NCI-H526 treated with DMSO at 0.1 percent for 48 hours (cell line): ENCODE measurements around the gene MIEF2.
"Not testable (repeated sequence)": the region's sequence is repeated elsewhere in the genome, so short reads cannot be mapped to it uniquely, and the experiment has no call there.

Experiments
- DNase-seq: peaks from one replicate; lab custom pipeline; 2025; lab: John Stamatoyannopoulos, UW

MIEF2 gene, protein sequence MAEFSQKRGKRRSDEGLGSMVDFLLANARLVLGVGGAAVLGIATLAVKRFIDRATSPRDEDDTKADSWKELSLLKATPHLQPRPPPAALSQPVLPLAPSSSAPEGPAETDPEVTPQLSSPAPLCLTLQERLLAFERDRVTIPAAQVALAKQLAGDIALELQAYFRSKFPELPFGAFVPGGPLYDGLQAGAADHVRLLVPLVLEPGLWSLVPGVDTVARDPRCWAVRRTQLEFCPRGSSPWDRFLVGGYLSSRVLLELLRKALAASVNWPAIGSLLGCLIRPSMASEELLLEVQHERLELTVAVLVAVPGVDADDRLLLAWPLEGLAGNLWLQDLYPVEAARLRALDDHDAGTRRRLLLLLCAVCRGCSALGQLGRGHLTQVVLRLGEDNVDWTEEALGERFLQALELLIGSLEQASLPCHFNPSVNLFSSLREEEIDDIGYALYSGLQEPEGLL

DNA sequence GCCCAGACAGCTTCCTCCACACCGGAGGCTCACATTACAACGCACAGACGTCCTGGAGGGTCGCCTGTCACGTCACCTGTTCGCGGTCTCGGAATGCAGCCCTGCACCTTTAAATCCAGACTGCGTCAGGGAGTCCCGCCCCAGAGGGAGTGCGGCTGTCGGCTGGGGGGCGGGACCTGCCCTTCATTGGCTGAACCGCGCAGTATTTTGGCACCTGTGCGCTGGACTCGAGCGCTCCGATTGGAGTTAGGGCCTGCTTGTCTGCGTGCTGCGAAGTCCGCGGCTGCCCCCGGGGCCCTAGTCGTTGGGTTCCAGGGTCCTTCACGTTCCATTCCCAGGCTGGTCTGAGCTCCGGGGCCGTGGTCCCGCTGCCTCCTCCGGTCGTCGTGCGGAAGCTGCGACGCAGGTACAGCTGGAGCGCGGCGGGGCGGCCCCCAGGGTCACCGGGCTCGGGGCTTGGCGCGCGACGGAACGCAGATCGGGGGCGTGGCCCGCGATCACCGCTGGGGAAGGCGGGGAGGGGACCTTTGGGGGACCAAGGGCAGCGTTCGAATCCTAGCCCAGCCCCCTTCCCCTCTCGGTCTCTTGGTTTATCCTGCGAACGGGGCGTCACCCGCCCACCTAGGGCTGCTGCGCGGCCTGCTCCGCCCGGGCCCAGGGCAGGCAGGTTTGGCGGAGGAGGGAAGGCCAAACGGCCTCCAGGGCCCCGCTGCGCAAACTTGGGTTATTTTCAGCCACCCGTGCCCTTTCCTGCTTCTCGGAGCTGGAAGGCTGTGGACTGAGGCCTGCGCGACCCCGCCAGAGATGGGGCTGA lies at the start of gene MIEF2:
Gene MIEF2, plus strand, starts transcription at position 331 of the 814 bp plus-strand sequence. CDS start 2,059 bp downstream, outside the sequence.
- DNase-seq, result peak; percentile 81

DNA sequence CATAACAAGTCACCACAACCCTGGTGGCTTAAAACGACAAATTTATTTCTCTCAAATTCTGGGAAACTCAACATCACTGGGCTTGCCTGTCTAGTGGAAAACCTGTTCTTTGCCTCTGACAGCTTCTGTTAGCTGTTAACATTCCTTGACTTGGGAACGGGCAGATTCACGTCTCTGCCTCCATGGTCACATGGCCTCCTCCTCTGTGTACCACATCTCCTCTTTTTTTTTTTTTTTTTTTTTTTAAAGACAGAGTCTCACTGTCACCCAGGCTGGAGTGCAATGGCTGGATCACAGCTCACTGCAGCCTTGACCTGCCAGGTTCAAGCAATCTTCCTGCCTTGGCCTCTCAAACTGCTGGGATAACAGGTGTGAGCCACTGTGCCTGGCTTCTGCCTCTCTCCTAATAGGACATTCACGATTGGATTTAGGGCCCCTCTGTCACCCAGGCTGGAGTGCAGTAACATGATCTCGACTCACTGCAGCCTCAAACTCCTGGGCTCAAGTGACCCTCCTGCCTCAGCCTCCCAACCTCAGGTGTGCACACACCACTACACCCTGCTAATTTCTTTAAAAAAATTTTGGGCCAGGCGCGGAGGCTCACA lies 46.7 kb upstream of the MIEF2 start:
- DNase-seq, result no peak

DNA sequence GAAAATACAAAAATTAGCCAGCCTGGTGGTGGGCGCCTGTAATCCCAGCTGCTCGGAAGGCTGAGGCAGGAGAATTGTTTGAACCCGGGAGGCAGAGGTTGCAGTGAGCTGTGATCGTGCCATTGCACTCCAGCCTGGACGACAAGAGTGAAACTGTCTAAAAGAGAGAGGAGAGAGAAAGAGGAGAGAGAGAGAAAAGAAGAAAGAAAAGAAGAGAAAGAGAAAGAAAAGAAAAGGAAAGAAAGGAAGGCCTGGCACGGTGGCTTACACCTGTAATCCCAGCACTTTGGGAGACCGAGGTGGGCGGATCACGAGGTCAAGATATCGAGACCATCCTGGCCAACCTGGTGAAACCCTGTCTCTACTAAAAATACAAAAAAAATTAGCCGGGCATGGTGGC lies 43.6 kb upstream of the MIEF2 start:
- not testable (repeated sequence) for DNase-seq

DNA sequence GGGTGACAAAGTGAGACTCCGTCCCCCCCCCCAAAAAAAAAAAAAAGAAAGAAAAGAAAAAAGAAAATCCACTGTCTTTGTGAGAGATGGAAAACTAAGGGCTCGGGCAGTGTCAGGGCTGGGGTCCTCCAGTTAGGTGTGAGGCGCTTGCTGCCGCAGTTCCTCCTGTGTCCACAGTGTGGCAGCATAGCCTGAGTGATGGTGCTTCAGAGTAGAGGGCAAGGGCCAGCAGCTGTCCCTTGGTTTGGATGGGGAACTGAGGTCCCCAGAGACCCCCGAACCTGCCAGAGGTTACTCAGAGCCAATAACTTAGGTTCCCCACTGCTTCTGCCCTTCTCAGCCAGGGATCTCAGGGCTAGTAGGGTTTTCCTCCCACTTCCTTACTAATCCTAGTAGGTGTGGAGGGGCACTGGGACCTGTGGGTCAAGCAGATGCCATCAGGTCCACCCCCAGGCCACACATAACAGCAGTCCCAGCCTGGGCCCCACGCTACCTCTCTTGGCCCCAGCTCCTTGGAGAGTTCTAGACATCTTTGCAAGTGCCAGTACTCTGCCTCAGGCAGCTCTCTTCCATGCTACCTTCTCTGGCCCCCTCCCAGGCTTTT lies 42.9 kb upstream of the MIEF2 start:
- no peak for DNase-seq

DNA sequence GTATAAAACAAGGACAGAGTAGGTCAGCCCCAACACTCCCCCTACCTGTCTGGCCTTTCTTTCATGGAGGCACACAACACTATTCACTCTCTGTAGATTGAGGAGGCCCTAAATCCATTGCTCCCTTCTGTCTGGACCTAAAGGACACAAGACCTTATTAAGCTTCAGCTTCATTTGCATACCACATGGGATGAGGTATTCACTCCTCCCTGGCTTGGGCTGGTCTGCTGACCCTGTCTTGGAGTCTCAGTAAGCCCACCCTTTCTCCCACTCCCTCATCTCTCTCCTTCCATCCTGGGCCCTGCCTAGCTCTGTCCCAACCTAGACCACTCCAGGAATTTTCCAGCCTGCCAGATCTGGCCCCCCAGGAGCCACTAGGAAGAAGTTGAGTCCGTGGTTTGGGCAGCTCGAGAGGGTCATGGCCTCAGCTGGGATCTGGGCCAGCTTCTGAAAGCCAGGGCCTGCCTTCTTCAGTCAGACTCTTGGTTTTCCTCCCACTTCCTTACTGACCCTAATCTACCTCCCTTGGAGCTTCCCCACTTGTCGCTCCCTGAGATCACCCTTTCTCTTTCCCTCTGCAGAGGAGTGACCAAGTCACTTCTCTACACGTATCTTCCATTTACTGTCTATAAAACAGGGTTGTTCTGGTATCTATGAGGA lies 41.6 kb upstream of the MIEF2 start:
- DNase-seq, result no peak

DNA sequence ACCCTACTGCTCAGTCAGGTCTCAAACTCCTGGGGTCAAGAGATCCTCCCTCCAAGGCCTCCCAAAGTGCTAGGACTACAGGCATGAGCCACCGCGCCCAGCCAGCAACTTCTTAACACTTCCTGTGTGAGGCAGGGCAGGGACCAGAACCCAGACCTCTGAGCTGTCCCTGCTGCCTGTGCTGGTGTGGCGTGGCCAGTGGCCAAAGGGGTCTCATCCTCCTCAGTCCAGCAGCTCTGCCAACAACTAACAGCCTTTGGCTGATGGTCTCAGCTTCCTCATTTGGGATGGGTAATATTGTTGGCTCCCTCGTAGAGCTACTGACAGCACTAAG lies 36.4 kb upstream of the MIEF2 start:
- no peak for DNase-seq

DNA sequence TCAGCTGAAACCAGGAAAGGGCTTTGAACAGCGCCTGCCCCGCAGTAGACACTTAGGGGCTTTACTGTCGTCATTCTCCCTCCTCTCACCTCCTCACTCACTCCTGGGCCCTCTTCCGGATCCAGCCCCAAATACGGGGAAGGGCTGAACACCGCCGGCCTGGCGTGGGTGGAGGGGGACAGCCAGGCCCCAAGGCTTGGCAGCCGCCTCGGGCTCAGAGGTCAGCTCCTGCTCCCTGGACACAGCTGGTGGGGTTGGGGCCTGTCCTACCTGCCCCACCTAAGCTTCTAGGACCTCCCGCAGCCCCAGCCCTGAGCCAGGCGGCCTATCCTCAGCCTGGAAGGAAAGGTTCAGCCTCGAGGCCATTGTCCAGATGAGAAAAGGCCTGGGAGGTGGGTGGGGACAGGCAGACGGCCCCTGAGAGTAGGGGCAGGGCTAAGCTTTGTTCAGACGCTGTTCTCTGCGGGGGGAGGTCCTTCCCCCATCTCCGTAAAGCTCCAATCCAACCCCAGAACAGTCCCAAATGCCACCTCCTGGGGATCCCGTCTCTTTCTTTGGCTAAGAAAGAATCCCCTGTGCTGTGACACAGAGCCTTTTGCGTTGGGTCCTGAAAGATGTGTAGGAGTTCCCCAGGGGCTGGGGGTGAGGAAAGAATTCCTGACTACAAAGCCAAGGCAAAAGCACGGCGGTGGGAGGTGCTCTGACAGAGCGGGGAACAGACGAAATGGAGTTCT lies 35.9 kb upstream of the MIEF2 start:
- no peak for DNase-seq

DNA sequence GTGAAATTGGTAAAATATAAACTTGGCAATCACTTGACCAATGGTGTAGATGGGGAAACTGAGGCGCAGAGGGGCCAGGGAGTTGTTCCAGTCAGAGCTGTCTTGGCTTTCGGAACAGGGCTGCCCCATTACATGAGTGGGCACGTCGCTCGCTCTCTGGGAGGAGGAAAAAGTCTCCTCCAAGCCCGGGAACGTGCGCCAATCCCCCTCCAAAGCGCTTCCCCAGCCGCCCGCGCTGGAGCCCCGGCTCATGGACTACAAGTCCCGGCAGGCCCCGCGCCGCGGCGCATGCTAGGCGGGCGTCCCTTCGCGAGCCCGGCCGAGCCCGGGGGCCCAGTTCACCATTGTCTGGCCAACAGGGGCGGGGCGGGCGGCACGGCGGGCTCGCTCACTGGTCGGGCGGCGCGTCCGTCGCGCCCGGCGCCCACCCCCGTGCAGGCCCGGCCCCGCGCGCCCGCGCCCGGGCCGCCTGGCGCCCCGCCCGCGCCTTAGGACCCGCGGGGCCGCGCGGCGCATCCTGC lies 35.3 kb upstream of the MIEF2 start, which contains the start of gene LLGL1:
Gene LLGL1, plus strand, starts transcription at position 515 of the 521 bp plus-strand sequence. CDS start 48 bp downstream, outside the sequence.
- peak; percentile 68 for DNase-seq

DNA sequence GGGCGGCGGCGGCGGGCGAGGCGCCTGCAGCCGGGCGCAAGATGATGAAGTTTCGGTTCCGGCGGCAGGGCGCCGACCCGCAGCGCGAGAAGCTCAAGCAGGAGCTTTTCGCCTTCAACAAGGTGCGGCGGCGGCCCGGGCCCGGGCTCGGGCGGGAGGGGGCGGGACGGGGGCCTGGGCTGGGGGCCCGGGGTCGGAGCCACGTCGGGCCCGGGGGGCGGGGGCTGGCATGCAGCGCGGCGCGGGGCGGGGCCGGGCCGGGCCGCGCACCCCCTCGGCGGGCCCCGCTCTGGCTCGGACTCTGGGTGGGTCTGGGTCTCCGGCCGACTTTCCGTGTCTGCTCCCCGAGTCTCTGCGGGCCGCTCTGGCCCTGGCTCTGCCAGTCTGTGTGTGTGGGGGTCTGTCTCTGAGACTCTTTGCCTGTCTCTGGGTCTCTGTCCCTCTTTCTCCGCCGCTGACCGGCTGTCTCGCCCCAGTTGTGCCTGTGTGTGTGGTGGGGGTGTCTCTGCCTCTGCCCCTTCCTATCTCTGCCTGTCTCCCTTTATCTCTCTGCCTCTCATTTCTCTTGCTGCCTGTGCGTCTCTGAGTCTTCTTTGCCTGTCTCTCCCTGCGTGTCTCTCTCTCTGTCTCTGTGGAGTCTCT lies 34.7 kb upstream of the MIEF2 start:
- DNase-seq, result no peak

DNA sequence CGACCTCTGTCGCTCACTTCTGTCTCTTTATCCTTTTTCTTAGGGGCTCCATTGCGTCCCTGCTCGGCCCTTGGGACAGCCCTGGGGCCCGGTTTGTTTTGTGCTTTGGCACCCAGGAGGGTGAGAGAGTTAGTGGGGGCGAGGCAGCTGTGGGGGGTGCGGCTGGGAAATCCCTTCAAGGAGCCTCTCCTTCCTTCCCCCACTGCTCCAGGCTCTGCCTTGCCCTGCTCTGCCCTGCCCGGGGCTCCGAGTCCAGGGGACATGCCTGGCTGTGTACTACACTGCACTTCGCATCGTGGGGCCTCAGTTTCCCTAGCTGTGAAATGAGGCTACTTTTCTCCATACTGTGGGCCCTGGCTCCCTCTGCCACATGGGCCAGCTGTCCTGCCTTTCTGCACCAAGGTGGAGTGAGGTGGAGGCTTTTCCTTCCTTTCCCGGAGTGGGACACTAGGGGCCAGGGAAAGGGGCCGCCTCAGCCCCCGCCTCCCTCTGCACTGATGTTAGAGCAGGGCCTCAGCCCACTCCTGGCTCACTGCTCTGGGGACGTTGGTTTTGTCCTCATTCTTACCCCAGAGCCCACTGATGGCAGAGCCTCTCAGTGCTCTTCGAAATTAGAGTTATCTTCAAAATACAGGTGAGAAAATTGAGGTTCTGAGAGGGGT lies 34.0 kb upstream of the MIEF2 start:
- no peak for DNase-seq

DNA sequence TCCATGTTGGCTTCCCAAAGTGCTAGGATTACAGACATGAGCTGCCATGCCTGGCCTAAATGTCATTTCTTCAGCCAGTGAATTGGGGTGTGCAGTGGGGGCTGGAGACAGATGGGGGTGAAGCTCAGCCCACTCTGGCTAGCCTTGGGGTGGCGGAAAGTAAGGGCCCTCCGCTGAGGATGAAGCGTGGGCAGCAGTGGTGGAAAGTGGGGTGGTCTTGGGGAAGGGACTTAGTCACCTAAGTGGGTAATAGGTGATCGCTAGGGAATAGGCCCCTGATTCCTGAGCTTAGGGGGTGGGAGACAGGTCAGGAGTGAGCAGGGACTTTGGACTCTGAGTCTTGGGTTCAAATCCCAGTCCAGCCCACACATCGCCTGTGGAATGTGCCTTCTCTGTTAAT lies 32.8 kb upstream of the MIEF2 start:
- no peak for DNase-seq

DNA sequence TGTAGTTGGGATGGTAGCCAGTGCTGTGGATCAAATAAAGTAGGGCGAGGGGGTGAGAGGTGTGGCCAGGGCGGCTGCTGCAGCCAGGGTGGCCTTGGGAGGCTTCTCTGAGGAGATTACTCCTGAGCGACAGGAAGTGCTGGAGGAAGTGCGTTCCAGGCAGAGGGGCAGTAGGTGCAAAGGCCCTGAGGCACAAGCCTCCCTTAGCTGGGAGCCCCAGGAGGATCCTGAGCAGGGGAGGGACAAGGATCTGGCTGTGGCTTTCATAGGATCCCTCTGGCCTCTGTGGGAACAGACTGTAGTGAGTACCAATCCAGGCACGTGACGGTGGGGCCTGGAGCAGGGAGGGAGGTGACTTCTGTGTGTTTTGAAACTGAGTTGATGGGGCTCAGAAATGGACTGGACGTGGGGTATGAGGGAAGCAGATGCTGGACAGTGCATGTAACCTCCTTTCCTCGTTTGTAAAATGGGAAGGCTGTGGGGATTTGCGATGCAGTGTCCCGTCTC lies 32.2 kb upstream of the MIEF2 start:
- DNase-seq, result no peak

DNA sequence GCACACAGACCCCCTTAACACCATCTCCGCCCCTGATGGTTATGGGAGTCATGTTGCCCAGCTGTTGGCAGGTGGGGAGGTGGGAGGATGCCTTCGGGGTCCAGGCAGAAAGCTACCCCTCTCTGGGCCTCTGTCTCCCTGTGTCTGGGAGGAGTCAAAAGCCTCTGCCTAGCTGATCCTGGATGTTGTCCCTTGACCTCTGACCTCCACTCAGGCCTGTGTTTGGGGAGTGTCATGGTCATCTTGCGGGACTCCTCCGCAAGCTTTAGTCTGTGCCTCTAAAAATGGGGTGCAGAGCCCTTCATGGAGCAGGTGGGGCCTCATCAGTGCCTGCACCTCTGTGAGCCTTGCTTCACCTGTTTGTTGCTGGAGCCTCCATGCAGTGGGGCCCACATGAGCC lies 31.2 kb upstream of the MIEF2 start:
- DNase-seq, result no peak

DNA sequence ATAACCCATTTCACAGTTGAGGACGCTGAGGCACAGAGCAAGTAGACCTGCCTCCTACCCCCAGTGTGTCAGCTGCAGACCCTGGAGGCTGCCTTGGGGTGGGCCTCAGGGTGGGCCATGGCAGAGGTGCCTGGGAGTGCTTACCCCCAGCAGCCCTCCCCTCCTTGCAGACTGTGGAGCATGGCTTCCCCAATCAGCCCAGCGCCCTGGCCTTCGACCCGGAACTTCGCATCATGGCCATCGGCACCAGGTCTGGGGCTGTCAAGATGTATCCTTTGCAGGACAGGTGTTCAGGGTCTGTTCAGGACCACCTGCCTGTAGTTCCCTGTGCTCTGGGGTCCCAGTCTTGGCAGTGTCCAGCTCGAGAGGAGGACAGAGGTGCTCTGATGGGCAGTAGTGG lies 30.7 kb upstream of the MIEF2 start:
- DNase-seq, result no peak

DNA sequence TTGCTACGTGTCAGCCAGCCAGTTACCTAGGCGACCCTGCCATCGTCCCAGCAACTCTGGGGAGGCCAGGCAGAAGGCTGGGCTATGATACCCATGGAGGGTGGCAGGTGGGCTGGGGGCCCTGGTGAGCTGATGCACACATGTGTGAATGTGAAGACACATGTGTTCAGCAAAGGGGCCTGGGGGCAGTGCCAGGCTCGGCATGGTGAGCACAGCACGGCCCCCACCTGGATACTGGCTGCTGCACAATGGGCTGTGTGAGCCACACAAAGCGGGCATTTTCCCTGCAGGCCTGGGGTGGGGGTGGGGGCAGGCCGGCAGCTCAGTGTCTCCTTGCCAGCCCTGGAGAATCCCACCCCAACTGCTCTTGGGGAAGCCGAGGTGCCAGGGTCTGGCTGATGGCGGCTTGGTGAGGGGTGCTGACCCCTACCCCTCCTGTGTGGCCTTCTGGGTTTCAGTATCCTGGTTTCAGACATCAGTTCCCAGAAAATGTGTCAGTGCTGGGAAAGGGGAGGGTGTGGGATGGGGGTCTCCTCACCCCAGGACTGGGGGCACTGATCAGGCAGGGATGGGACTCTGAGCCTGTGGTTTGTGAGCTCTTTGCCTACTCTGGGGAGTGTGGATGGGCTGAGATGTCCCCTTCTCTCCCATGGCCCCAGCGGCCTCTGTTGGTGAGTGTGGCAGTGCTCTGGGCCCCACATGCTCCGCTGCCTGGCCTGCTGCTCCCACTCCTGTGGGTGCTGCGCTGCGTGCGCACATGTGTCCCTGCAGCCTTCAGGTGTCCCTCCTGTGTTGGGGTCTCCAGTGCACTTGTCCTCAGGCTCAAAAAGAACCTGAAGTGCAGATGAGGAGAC lies 29.9 kb upstream of the MIEF2 start:
- DNase-seq, result no peak

DNA sequence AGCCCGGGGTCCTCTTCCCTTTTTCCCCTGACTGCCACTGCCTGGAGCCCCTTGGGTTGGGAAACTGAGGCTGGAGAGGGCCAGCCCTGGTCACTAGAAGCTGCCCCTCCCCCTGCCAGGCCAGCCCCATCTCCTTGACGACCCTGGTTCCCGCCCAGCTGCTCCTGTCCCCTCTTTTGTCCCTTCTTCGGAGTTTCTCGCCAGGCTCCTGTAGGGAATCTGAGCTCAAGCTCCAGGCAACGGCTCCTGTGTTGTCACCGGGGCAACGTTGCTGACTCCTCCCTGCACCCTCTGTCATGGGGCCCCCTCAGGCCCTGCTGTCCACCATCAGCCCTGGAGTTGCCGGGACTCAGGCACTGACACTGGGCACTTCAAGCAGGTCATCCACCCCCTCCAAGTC lies 29.3 kb upstream of the MIEF2 start:
- no peak for DNase-seq

DNA sequence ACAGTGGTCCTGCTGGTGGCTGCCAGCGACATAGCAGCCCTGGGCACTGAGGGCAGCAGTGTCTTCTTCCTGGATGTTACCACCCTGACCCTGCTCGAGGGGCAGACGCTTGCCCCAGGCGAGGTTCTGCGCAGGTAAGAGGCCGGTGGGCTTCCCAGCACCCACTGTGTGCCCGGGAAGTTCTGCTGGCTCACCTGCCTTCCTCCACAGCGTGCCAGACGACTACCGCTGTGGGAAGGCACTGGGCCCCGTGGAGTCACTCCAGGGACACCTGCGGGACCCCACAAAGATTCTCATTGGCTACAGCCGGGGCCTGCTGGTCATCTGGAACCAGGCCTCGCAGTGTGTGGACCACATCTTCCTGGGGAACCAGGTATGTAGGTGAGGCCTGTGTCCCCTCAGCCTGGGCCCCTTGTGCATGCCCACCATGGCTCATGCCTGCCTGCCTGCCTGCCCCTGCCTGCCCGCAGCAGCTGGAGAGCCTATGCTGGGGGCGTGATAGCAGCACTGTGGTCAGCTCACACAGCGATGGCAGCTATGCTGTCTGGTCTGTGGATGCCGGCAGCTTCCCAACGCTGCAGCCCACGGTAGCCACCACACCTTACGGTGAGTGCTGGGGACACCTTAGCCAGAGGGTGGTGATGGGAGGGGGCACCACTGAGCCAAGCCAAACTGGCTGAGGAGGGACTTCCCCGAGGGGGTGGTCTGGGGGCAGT lies 26.5 kb upstream of the MIEF2 start:
- DNase-seq, result no peak

DNA sequence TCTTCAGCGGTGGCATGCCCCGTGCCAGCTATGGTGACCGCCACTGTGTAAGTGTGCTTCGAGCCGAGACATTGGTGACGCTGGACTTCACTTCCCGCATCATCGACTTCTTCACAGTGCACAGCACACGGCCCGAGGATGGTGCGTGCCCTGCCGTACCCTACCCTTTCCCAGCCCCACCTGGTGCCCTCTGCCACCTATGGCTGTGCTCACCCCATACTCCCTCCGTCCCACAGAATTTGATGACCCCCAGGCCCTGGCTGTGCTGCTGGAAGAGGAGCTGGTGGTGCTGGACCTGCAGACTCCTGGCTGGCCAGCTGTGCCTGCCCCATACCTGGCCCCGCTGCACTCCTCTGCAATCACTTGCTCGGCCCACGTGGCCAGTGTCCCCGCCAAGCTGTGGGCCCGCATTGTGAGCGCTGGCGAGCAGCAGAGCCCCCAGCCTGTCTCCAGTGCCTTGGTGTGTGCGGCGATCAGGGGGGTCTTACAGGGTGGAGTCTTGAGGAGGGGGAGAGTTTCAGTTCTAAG lies 25.5 kb upstream of the MIEF2 start:
- DNase-seq, result no peak
